ENCODE data around the gene GADL1. TPM values are rescaled to one million over a fixed set of nuclear protein-coding genes. Genes with fewer than 3 reads are reported as not detected.

Gene GADL1
- total RNA-seq, 1 experiment from 2014 or later = not detected

DNA sequence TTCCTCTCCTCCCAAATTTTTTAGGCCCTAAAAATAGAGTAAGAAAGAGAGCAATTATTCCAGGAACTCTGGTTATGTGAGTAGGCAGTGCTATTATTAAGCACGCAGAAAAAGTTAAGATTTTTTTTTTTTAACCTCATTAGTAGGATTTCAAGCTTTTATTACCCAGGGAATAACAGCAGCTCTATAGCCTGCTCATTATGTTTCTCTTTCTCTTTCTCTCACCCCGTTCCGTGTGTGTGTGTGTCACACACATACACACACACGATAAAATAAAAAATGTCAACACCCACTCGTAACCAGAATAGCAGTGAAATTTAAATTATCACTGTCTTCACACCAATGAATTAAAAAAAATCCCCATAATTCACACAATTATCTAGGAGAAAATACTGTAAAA, 30.3 kb downstream of the GADL1 start:
- no peak overlapping the region for H3K4me2 ChIP-seq
- BruUV-seq (replicated peaks) = no TSS peak

DNA sequence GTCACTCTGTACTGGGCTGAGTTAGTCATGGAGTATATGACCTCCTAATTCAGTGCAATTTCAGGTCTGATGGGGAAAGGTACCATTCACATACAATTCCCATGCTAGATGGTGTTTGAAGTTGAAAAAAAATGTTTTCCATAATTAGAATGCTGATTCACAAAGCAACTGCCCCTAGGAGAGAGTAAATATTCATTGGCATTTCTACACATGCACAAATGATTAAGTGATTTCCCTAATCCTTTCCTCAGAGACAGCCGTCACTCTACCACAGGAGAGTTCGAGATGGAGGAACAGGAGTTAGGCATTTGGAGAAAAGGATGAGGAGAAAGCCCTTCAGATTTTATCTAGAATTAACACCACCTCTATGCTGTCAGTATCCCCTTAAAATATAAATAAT, 32.5 kb downstream of the GADL1 start:
- POLR2A ChIA-PET (ENCODE audit: unreplicated experiment) = interaction anchor here (0.6 kb wide), 1 partner anchor 15 kb away, joined by 3 read pairs; no protein-coding TSS in a partner anchor

More for the DNA sequence above, 30.3 kb downstream of the GADL1 start:
- TF ChIP-seq, protein P1, sequence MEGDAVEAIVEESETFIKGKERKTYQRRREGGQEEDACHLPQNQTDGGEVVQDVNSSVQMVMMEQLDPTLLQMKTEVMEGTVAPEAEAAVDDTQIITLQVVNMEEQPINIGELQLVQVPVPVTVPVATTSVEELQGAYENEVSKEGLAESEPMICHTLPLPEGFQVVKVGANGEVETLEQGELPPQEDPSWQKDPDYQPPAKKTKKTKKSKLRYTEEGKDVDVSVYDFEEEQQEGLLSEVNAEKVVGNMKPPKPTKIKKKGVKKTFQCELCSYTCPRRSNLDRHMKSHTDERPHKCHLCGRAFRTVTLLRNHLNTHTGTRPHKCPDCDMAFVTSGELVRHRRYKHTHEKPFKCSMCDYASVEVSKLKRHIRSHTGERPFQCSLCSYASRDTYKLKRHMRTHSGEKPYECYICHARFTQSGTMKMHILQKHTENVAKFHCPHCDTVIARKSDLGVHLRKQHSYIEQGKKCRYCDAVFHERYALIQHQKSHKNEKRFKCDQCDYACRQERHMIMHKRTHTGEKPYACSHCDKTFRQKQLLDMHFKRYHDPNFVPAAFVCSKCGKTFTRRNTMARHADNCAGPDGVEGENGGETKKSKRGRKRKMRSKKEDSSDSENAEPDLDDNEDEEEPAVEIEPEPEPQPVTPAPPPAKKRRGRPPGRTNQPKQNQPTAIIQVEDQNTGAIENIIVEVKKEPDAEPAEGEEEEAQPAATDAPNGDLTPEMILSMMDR (conservative IDR thresholded peaks at IDR 0.05) = no peak
- no peak for TF ChIP-seq EZH2 (IDR thresholded peaks at IDR 0.05; ENCODE audit: low read depth)
- Histone ChIP-seq H3K36me3 (ENCODE audit: low read depth) (no peaks in the 10 kb centered on the region), H3F3A (ENCODE audit: insufficient read depth, low read depth) (no peaks in the 10 kb centered on the region), H4K20me1 (ENCODE audit: insufficient read depth) (no peaks in the 10 kb centered on the region), H2AFZ (no peak overlapping the region), H3K9me3 (ENCODE audit: insufficient read depth, low read depth) (no peaks in the 10 kb centered on the region), H3K4me3 (no peak overlapping the region), H3K27me3 (ENCODE audit: insufficient read depth, low read depth) (no peaks in the 10 kb centered on the region), H3K4me1 (replicated peaks; ENCODE audit: insufficient read depth) (no peaks in the 10 kb centered on the region), H3K9me2 (ENCODE audit: insufficient read depth) (no peaks in the 10 kb centered on the region), H3K79me2 (ENCODE audit: low read depth) (no peaks in the 10 kb centered on the region), H3K27ac (no peak overlapping the region)
- intact Hi-C loops (cut with micrococcal nuclease; ENCODE audit: unreplicated experiment) = no loop called here
- POLR2A ChIA-PET (ENCODE audit: unreplicated experiment) = no interaction called here
- CTCF ChIA-PET = no interaction called here
- DNase-seq = no peak

DNA sequence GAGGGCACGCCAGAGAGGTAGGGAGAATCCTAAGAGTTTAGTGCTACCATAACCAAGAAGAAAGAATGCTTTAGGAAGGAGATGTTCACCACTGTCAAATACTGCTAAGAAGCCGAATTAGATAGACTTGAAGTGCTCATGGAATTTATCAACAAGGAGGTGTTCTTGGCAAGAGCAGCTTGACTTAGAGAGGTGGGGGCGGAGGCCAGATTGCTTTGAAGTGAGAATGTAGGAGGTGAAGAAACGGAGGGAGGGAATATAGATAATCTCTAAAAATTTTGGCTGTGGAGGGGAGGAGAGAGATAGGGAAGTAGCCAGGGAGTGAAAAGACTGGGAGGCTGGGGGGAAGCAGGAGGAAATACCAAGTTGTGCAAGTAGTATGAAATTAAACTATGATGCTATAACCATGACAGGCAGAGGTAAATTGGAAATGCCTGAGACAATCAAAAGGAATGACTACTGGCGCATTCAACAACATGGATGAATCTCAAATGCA, 35.5 kb downstream of the GADL1 start:
- CTCF ChIA-PET = no interaction called here
- H3K4me1 ChIP-seq (replicated peaks; ENCODE audit: insufficient read depth) = no peaks in the 10 kb centered on the region
- no peak overlapping the region for H3K4me2 ChIP-seq

More for the DNA sequence above, 32.5 kb downstream of the GADL1 start:
- DNase-seq = no peak
- Histone ChIP-seq H3K27me3 (ENCODE audit: insufficient read depth, low read depth) (no peaks in the 10 kb centered on the region), H3K79me2 (ENCODE audit: low read depth) (no peaks in the 10 kb centered on the region), H3K36me3 (ENCODE audit: low read depth) (no peaks in the 10 kb centered on the region), H3K27ac (no peak overlapping the region), H3K9me2 (ENCODE audit: insufficient read depth) (no peaks in the 10 kb centered on the region), H3K4me3 (no peak overlapping the region), H2AFZ (no peak overlapping the region), H3K9me3 (ENCODE audit: insufficient read depth, low read depth) (no peaks in the 10 kb centered on the region), H3K4me1 (replicated peaks; ENCODE audit: insufficient read depth) (no peaks in the 10 kb centered on the region), H3K4me2 (no peak overlapping the region), H3F3A (ENCODE audit: insufficient read depth, low read depth) (no peaks in the 10 kb centered on the region), H4K20me1 (ENCODE audit: insufficient read depth) (no peaks in the 10 kb centered on the region)
- CTCF ChIA-PET = no interaction called here
- TF ChIP-seq, protein P1 (conservative IDR thresholded peaks at IDR 0.05) = no peak
- TF ChIP-seq EZH2 (IDR thresholded peaks at IDR 0.05; ENCODE audit: low read depth) = no peak
- BruUV-seq (replicated peaks) = no TSS peak
- intact Hi-C loops (cut with micrococcal nuclease; ENCODE audit: unreplicated experiment) = no loop called here

More for the DNA sequence above, 35.5 kb downstream of the GADL1 start:
- H3K27ac ChIP-seq = no peak overlapping the region
- TF ChIP-seq, protein P1 (conservative IDR thresholded peaks at IDR 0.05) = no peak
- no peak for TF ChIP-seq EZH2 (IDR thresholded peaks at IDR 0.05; ENCODE audit: low read depth)
- no peaks in the 10 kb centered on the region for H3K79me2 ChIP-seq (ENCODE audit: low read depth)
- no TSS peak for BruUV-seq (replicated peaks)
- intact Hi-C loops (cut with micrococcal nuclease; ENCODE audit: unreplicated experiment) = no loop called here
- no peak overlapping the region for H2AFZ ChIP-seq
- no peaks in the 10 kb centered on the region for H4K20me1 ChIP-seq (ENCODE audit: insufficient read depth)
- POLR2A ChIA-PET (ENCODE audit: unreplicated experiment) = no interaction called here
- no peak for DNase-seq
- no peaks in the 10 kb centered on the region for H3K27me3 ChIP-seq (ENCODE audit: insufficient read depth, low read depth)
- no peak overlapping the region for H3K4me3 ChIP-seq
- H3K9me3 ChIP-seq (ENCODE audit: insufficient read depth, low read depth) = no peaks in the 10 kb centered on the region
- no peaks in the 10 kb centered on the region for H3K36me3 ChIP-seq (ENCODE audit: low read depth)
- no peaks in the 10 kb centered on the region for H3F3A ChIP-seq (ENCODE audit: insufficient read depth, low read depth)
- no peaks in the 10 kb centered on the region for H3K9me2 ChIP-seq (ENCODE audit: insufficient read depth)

All from PC-9 (cell line).